Neural cell (in vitro differentiated cells): Measurements from ENCODE around the gene PRELID2. TPM values are rescaled to one million over a fixed set of nuclear protein-coding genes. Genes with fewer than 3 reads are reported as not detected.

Experiments used
- H2AFZ ChIP-seq: fragments of 200-600, 300-800 bp; sonication (generic), shearing (Covaris generic); 2 replicates; pipeline ENCODE4 v1.6.0; 2014; ENCODE audit warnings: low read depth, mild to moderate bottlenecking, antibody characterized with exemption, low read length, moderate library complexity
- H3F3A ChIP-seq: fragments of 200-600 bp; shearing (Covaris generic); 2 replicates; pipeline ENCODE4 v1.6.1; 2016; ENCODE audit warnings: mild to moderate bottlenecking, moderate library complexity, mixed read lengths, antibody characterized with exemption, low read length; ENCODE audit not compliant: insufficient read depth, poor library complexity, severe bottlenecking
- H3K27ac ChIP-seq: fragments of 200-600, 300-800 bp; sonication (generic), shearing (Covaris generic); 2 replicates; pipeline ENCODE4 v1.5.1; 2014; ENCODE audit warnings: mild to moderate bottlenecking, low read length, moderate library complexity
- H3K27me3 ChIP-seq: fragments of 300-800, 200-600 bp; sonication (generic), shearing (Covaris generic); 2 replicates; pipeline ENCODE4 v1.6.0; 2014; ENCODE audit warnings: mild to moderate bottlenecking, low read depth, low read length, moderate library complexity; ENCODE audit not compliant: insufficient read depth
- H3K36me3 ChIP-seq: fragments of 300-800, 200-600 bp; sonication (generic), shearing (Covaris generic); 2 replicates; pipeline ENCODE4 v1.5.1; 2014; ENCODE audit warnings: mild to moderate bottlenecking, antibody characterized with exemption, low read length, moderate library complexity; ENCODE audit not compliant: insufficient read depth
- H3K4me2 ChIP-seq: fragments of 300-800, 200-600 bp; sonication (generic), shearing (Covaris generic); 2 replicates; pipeline ENCODE4 v1.6.0; 2014; ENCODE audit warnings: mild to moderate bottlenecking, low read length
- H3K4me3 ChIP-seq: fragments of 300-800, 200-600 bp; sonication (generic), shearing (Covaris generic); 2 replicates; pipeline ENCODE4 v1.5.1; 2014; ENCODE audit warnings: mild to moderate bottlenecking, low read length, moderate library complexity
- H3K79me2 ChIP-seq: fragments of 200-600 bp; shearing (Covaris generic); replicated peaks from 2 replicates; pipeline ENCODE4 v1.6.0; 2014; ENCODE audit warnings: mild to moderate bottlenecking, low read length, moderate library complexity; ENCODE audit not compliant: insufficient read depth
- H3K9ac ChIP-seq: fragments of 300-800, 200-600 bp; sonication (generic), shearing (Covaris generic); 2 replicates; pipeline ENCODE4 v1.6.1; 2016; ENCODE audit warnings: mild to moderate bottlenecking, low read length, mixed read lengths
- H3K9me2 ChIP-seq: fragments of 200-600 bp; shearing (Covaris generic); 2 replicates; pipeline ENCODE4 v1.6.1; 2016; ENCODE audit warnings: mild to moderate bottlenecking, low read length, mixed read lengths; ENCODE audit not compliant: insufficient read depth
- H3K9me3 ChIP-seq: fragments of 200-600, 300-800 bp; sonication (generic), shearing (Covaris generic); 2 replicates; pipeline ENCODE4 v1.6.1; 2016; ENCODE audit warnings: mild to moderate bottlenecking, mixed run types, low read length, moderate library complexity, mixed read lengths
- H4K20me1 ChIP-seq: fragments of 200-600 bp; shearing (Covaris generic); 2 replicates; pipeline ENCODE4 v1.6.1; 2016; ENCODE audit warnings: mild to moderate bottlenecking, mixed run types; ENCODE audit not compliant: insufficient read depth
- EP300 ChIP-seq: fragments of 450-650 bp; conservative IDR thresholded peaks from 2 replicates; pipeline ENCODE4 v1.6.1; 2014; ENCODE audit warnings: antibody characterized with exemption, mild to moderate bottlenecking, moderate library complexity; ENCODE audit not compliant: poor library complexity, severe bottlenecking
- EZH2 ChIP-seq: fragments of 200-600, 300-800 bp; shearing (Covaris generic), sonication (generic); IDR thresholded peaks from 2 replicates; pipeline ENCODE4 v1.6.1; 2014; ENCODE audit warnings: antibody characterized with exemption, low read length, borderline replicate concordance, mild to moderate bottlenecking; ENCODE audit not compliant: insufficient read depth, poor library complexity, severe bottlenecking
- MXI1 ChIP-seq: fragments of 450-650 bp; conservative IDR thresholded peaks from 2 replicates; pipeline ENCODE4 v1.6.1; 2014; ENCODE audit warnings: antibody characterized with exemption, mild to moderate bottlenecking; ENCODE audit not compliant: poor library complexity, severe bottlenecking
- POLR2AphosphoS5 ChIP-seq: IDR thresholded peaks from 2 replicates; pipeline ENCODE4 v1.6.1; 2012
- RAD21 ChIP-seq: fragments of 450-650 bp; conservative IDR thresholded peaks from 2 replicates; pipeline ENCODE4 v1.6.1; 2014; ENCODE audit warnings: antibody characterized with exemption, mild to moderate bottlenecking, moderate library complexity
- SMC3 ChIP-seq: fragments of 450-650 bp; conservative IDR thresholded peaks from 2 replicates; pipeline ENCODE4 v1.6.1; 2014; ENCODE audit warnings: antibody characterized with exemption, mild to moderate bottlenecking, moderate library complexity; ENCODE audit not compliant: poor library complexity
- TAF1 ChIP-seq: IDR thresholded peaks from 2 replicates; pipeline ENCODE4 v1.6.1; 2012; ENCODE audit warnings: low read depth
- polyA plus RNA-seq: library from polyadenylated mRNA; depleted of rRNA; stranded (reverse); fragments of >200 nt; gene quantifications from 2 replicates; pipeline ENCODE4 v1.2.3, GENCODE V29; 2014
- TF ChIP-seq, protein P1 (sequence below): IDR thresholded peaks from 2 replicates; pipeline ENCODE4 v1.6.1; 2012; ENCODE audit warnings: borderline replicate concordance
- TF ChIP-seq, protein P2 (sequence below): fragments of 450-650 bp; IDR thresholded peaks from 2 replicates; pipeline ENCODE4 v1.5.1; 2014; ENCODE audit warnings: antibody characterized with exemption, mild to moderate bottlenecking, moderate library complexity; ENCODE audit not compliant: poor library complexity, severe bottlenecking

Gene PRELID2
- polyA plus RNA-seq, 1 donor from 2014 or later: not detected

DNA sequence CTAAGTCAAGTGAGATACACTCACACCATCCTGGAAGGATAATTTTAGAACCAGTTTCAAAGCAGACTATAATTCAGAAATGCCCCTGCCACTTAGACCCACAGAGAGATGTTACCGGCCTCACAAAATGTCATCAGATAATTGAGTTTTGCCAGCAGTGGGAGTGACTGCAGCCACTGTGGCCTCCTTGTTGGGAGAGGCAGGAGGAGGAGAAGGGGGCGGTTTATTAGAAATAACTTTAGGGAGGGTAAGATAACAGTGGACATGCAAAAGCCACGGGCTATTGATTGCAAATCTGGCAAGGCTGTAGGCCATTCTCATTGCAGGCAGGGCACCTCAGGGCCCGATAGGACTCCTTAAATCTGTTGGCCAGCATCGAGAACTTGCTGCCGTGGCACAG lies 24.3 kb upstream of the PRELID2 start:
- Histone ChIP-seq H3K9ac (no peak overlapping the region), H3K4me2 (no peak overlapping the region), H3K79me2 (no peaks in the 10 kb centered on the region), H3K27ac (no peak overlapping the region), H3K36me3 (no peaks in the 10 kb centered on the region), H3K9me2 (no peaks in the 10 kb centered on the region), H3K4me3 (no peak overlapping the region), H2AFZ (no peak overlapping the region), H3K9me3 (no peaks in the 10 kb centered on the region), H3K27me3 (no peaks in the 10 kb centered on the region), H3F3A (no peaks in the 10 kb centered on the region), H4K20me1 (no peaks in the 10 kb centered on the region)
- TF ChIP-seq RAD21: no peak

DNA sequence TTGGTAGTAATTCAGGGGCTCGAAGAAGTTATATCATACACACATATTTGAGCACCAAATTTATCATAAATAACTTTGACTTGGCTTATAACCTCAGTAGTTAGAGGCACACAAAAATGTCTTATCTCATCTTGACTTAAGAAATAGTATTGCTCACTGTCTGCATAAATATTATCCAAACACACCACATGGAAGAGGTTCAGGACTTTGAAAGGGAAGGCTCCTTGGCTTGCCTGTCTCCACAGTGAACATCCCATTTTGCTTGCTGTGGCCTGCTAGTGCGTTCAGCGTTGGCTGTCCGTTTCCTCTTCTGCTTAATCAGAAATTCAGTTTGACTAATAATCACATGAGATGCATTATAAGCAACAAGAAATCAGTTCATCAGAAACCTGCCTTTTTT lies 23.8 kb upstream of the PRELID2 start:
- Histone ChIP-seq H2AFZ (no peak overlapping the region), H3K9me2 (no peaks in the 10 kb centered on the region), H3K4me2 (no peak overlapping the region), H4K20me1 (no peaks in the 10 kb centered on the region), H3F3A (no peaks in the 10 kb centered on the region), H3K4me3 (no peak overlapping the region), H3K9me3 (no peaks in the 10 kb centered on the region), H3K9ac (no peak overlapping the region), H3K27me3 (no peaks in the 10 kb centered on the region), H3K27ac (no peak overlapping the region), H3K36me3 (no peaks in the 10 kb centered on the region), H3K79me2 (no peaks in the 10 kb centered on the region)
- TF ChIP-seq EZH2: no peak
- no peak for TF ChIP-seq TAF1
- no peak for TF ChIP-seq POLR2AphosphoS5
- TF ChIP-seq, protein P1, sequence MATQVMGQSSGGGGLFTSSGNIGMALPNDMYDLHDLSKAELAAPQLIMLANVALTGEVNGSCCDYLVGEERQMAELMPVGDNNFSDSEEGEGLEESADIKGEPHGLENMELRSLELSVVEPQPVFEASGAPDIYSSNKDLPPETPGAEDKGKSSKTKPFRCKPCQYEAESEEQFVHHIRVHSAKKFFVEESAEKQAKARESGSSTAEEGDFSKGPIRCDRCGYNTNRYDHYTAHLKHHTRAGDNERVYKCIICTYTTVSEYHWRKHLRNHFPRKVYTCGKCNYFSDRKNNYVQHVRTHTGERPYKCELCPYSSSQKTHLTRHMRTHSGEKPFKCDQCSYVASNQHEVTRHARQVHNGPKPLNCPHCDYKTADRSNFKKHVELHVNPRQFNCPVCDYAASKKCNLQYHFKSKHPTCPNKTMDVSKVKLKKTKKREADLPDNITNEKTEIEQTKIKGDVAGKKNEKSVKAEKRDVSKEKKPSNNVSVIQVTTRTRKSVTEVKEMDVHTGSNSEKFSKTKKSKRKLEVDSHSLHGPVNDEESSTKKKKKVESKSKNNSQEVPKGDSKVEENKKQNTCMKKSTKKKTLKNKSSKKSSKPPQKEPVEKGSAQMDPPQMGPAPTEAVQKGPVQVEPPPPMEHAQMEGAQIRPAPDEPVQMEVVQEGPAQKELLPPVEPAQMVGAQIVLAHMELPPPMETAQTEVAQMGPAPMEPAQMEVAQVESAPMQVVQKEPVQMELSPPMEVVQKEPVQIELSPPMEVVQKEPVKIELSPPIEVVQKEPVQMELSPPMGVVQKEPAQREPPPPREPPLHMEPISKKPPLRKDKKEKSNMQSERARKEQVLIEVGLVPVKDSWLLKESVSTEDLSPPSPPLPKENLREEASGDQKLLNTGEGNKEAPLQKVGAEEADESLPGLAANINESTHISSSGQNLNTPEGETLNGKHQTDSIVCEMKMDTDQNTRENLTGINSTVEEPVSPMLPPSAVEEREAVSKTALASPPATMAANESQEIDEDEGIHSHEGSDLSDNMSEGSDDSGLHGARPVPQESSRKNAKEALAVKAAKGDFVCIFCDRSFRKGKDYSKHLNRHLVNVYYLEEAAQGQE: no peak
- TF ChIP-seq, protein P2, sequence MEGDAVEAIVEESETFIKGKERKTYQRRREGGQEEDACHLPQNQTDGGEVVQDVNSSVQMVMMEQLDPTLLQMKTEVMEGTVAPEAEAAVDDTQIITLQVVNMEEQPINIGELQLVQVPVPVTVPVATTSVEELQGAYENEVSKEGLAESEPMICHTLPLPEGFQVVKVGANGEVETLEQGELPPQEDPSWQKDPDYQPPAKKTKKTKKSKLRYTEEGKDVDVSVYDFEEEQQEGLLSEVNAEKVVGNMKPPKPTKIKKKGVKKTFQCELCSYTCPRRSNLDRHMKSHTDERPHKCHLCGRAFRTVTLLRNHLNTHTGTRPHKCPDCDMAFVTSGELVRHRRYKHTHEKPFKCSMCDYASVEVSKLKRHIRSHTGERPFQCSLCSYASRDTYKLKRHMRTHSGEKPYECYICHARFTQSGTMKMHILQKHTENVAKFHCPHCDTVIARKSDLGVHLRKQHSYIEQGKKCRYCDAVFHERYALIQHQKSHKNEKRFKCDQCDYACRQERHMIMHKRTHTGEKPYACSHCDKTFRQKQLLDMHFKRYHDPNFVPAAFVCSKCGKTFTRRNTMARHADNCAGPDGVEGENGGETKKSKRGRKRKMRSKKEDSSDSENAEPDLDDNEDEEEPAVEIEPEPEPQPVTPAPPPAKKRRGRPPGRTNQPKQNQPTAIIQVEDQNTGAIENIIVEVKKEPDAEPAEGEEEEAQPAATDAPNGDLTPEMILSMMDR: no peak
- TF ChIP-seq EP300: no peak
- no peak for TF ChIP-seq SMC3
- TF ChIP-seq MXI1: no peak
- TF ChIP-seq RAD21: no peak

DNA sequence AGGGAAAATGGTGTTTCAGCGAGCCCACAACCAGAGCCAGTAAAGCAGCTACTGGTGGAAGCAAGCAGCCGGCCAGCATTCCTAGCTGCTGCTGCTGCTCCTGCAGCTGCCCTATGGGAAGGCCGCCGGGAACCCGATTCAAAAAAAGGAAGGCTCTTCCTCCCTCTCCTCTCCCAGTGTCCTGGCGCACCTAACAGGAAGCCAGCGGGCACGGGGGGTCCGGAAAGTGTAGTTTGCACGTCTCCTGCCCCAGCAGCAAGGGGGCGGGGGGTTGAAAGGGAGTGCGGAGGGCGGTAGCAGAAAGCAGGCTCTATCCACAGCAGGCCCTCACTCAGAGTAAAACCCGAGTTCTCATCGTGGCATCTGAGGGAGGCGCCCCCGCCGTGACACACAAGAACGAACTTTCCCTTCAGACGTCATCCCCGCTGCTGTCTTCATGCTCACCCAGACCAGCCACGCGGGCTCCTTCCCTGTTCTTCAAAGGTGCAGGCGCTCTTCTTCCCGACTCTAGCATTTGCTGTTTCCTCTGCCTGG lies 21.2 kb upstream of the PRELID2 start:
- Histone ChIP-seq H3K4me3 (peak overlapping the region; percentile 14), H3K36me3 (no peaks in the 10 kb centered on the region), H3F3A (no peaks in the 10 kb centered on the region), H3K9me2 (no peaks in the 10 kb centered on the region), H3K79me2 (no peaks in the 10 kb centered on the region), H3K4me2 (no peak overlapping the region), H3K9me3 (no peaks in the 10 kb centered on the region), H3K9ac (no peak overlapping the region), H3K27me3 (no peaks in the 10 kb centered on the region), H2AFZ (no peak overlapping the region), H3K27ac (no peak overlapping the region), H4K20me1 (no peaks in the 10 kb centered on the region)
- TF ChIP-seq POLR2AphosphoS5: no peak
- TF ChIP-seq, protein P1: no peak
- TF ChIP-seq EZH2: no peak
- TF ChIP-seq MXI1: no peak
- TF ChIP-seq TAF1: no peak
- no peak for TF ChIP-seq SMC3
- TF ChIP-seq EP300: no peak
- no peak for TF ChIP-seq RAD21
- TF ChIP-seq, protein P2: no peak
